Cardiac muscle cell (in vitro differentiated cells and primary cell): ENCODE results near the gene NTSR1. TPM values are rescaled to one million over a fixed set of nuclear protein-coding genes. Genes with fewer than 3 reads are reported as not detected.

Source experiments
- DNase-seq, 2 donors: peaks; one replicate each; pipeline versions ENCODE4 v3.0.0 to v3.0.0-alpha.2; 2010 to 2017; ENCODE audit warnings: low read depth in 1 of 2, low spot score in 1 of 2
- H3K27ac ChIP-seq: fragments of 200-600 bp; sonication (generic); 2 replicates; pipeline ENCODE4 v1.5.1; 2016
- H3K27me3 ChIP-seq: fragments of 200-600 bp; sonication (generic); 2 replicates; pipeline ENCODE4 v1.6.0; 2016; ENCODE audit warnings: control low read depth
- H3K36me3 ChIP-seq: fragments of 200-600 bp; sonication (generic); 2 replicates; pipeline ENCODE4 v1.5.1; 2016; ENCODE audit warnings: control low read depth
- H3K4me1 ChIP-seq: fragments of 200-600 bp; sonication (generic); 2 replicates; pipeline ENCODE4 v1.8.1; 2017; ENCODE audit warnings: low read depth, mild to moderate bottlenecking, mixed run types
- H3K4me3 ChIP-seq: fragments of 200-600 bp; sonication (generic); 2 replicates; pipeline ENCODE4 v1.5.1; 2016; ENCODE audit warnings: mild to moderate bottlenecking
- H3K9me3 ChIP-seq: fragments of 200-600 bp; sonication (generic); 2 replicates; pipeline ENCODE4 v1.5.1; 2017; ENCODE audit warnings: low read depth, mild to moderate bottlenecking, control low read depth
- polyA plus RNA-seq: library from polyadenylated mRNA; unstranded; fragments of >200 nt; fragmentation: Nextera tagmentation; extraction: Ambion mirVana; gene quantifications from 2 replicates; pipeline ENCODE4 v1.2.1, GENCODE V29; 2016
- total RNA-seq: library from RNA; depleted of rRNA; stranded (reverse); fragments of >200 nt; gene quantifications from 2 replicates; pipeline ENCODE4 v1.2.3, GENCODE V29; 2016
- TF ChIP-seq, protein P1 (sequence below): IDR thresholded peaks from 2 replicates; pipeline ENCODE4 v1.5.1; 2012; ENCODE audit warnings: low read depth, mild to moderate bottlenecking, low read length

NTSR1 gene
- total and polyA plus RNA-seq, 2 experiments from 2014 or later: 0.03 TPM; not detected in 1

DNA sequence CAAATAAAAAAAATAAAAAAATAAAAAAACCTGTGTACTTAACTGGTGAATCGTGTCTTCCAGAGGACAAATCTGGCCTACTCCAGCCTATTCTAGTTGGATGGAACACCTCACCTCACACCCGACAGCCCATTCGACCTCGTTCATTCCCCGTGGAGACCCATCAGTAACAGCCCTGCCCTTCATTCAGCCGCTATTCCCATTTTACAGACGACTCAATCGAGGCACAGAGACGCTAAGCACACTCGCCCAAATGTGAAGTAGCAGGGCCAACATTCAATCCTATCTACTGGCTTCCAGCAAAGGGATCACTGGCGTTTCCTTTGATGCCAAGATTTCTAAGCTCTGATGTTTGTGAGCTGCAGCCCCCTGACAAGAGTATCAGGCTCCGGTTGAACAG, 1.8 kb upstream of the NTSR1 start:
- TF ChIP-seq, protein P1, sequence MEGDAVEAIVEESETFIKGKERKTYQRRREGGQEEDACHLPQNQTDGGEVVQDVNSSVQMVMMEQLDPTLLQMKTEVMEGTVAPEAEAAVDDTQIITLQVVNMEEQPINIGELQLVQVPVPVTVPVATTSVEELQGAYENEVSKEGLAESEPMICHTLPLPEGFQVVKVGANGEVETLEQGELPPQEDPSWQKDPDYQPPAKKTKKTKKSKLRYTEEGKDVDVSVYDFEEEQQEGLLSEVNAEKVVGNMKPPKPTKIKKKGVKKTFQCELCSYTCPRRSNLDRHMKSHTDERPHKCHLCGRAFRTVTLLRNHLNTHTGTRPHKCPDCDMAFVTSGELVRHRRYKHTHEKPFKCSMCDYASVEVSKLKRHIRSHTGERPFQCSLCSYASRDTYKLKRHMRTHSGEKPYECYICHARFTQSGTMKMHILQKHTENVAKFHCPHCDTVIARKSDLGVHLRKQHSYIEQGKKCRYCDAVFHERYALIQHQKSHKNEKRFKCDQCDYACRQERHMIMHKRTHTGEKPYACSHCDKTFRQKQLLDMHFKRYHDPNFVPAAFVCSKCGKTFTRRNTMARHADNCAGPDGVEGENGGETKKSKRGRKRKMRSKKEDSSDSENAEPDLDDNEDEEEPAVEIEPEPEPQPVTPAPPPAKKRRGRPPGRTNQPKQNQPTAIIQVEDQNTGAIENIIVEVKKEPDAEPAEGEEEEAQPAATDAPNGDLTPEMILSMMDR: no peak
- Histone ChIP-seq H3K4me3 (no peak overlapping the region), H3K27me3 (peaks cover 65% of the 10 kb centered on the region), H3K4me1 (no peaks in the 10 kb centered on the region), H3K36me3 (no peaks in the 10 kb centered on the region), H3K27ac (no peak overlapping the region), H3K9me3 (no peaks in the 10 kb centered on the region)
- DNase-seq: no peak

DNA sequence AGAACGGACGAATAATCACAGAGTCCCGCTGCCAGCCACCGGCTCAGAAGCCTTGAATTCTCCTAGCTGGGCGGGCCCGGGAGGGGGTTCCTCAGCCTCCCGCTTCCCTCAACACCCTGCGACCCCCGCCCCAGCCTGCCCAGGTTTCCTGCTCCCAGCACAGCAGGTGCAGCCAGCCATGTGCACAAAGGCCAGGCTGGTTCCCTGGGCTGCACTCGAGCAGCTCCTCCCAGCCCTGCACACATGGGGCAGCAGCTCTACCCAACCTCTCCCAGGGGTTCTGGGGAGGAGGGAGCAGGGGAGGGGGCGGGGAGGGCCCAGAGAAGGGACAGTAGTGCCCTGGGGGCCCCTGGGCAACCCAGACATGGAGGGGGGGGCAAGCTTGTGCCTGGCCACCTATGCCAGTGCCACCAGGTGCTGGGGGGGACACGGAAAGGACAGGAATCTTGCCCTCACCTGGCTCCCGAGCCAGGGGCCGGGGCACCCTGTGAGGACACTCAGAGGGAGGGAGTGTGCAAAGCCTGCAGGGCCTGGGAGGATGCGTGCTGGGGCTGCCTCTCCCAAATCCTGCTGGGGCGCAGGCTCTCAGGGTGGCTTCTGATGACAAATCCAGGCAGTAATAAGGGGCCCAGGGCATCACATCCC, 1.2 kb upstream of the NTSR1 start:
- H3K9me3 ChIP-seq: no peaks in the 10 kb centered on the region
- H3K27me3 ChIP-seq: peaks cover 71% of the 10 kb centered on the region
- H3K27ac ChIP-seq: no peak overlapping the region
- no peaks in the 10 kb centered on the region for H3K4me1 ChIP-seq
- H3K4me3 ChIP-seq: no peak overlapping the region
- H3K36me3 ChIP-seq: no peaks in the 10 kb centered on the region
- TF ChIP-seq, protein P1: no peak
- DNase-seq: no peak

DNA sequence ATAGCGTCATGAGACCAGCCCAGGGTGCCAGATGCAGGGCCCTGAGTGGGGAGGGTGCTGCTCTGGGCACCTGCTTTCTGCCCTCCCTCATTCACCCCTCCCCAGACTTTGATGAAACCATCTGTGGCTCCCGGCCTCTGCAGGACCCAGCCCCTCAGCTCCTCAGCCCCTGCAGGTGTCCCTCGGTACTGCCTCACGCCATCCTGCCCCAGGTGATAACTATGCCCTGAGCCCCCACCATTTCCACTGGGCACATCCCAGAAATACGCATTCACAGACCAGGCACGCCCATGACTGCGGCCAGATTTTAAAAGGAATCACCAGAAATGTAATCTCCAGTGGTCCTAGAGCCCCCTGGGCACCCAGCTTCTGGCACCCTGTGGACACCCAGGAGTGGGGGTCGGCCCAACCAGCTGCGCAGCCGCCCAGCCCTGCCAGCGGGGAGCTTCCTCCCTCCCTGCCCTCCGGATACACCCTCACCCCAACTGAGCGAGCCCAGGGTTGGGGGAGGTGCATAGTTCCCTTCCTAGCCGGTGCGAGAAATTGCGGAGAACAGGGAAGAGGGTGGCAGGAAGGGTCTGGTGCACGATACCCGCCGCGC, 615 bp upstream of the NTSR1 start:
- no peak overlapping the region for H3K4me3 ChIP-seq

DNA sequence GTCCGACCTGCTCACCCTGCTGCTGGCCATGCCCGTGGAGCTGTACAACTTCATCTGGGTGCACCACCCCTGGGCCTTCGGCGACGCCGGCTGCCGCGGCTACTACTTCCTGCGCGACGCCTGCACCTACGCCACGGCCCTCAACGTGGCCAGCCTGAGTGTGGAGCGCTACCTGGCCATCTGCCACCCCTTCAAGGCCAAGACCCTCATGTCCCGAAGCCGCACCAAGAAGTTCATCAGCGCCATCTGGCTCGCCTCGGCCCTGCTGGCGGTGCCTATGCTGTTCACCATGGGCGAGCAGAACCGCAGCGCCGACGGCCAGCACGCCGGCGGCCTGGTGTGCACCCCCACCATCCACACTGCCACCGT, 885 bp downstream of the NTSR1 start:
- H3K27ac ChIP-seq: no peak overlapping the region
- H3K4me1 ChIP-seq: no peaks in the 10 kb centered on the region
- peaks cover 86% of the 10 kb centered on the region for H3K27me3 ChIP-seq
- no peak for DNase-seq
- H3K36me3 ChIP-seq: no peaks in the 10 kb centered on the region
- no peak overlapping the region for H3K4me3 ChIP-seq
- H3K9me3 ChIP-seq: no peaks in the 10 kb centered on the region
- TF ChIP-seq, protein P1: no peak

More for the DNA sequence above, 615 bp upstream of the NTSR1 start:
- peaks cover 75% of the 10 kb centered on the region for H3K27me3 ChIP-seq
- TF ChIP-seq, protein P1: peak; percentile 22
- no peak for DNase-seq
- H3K36me3 ChIP-seq: no peaks in the 10 kb centered on the region
- H3K9me3 ChIP-seq: no peaks in the 10 kb centered on the region
- no peak overlapping the region for H3K27ac ChIP-seq
- H3K4me1 ChIP-seq: no peaks in the 10 kb centered on the region

DNA sequence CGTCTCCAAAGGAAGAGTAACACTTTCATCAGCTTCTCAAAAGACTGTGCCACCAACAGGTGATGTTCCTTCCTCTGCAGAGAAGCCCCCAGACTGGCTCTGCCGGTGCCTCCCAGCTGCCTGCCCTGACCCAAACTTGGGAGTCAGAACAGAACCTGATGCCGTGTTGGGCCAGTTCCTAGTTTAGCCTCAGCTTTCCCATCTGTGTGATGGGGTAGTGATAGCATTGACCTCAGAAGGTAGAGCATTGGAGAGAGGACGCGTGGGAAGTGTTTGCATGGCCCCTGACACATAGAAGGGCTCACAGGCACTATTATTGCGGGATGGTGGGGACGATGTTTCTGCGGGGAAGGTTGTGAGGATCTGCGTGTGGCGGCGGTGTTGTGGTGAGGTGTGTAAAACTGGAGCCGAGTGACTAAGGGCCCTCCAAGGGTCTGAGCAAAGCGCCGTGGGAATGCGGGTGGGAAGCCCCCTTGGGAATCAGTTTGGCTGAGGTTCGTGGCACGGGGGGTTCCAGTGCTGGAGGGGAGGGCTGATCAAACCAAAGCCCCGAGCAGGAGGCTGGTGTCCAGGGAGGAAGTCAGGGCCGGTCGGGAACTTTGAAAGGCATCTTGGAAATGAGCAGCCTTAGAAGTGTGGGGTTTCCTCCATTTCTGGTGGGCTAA, 1.7 kb downstream of the NTSR1 start:
- no peak for DNase-seq
- TF ChIP-seq, protein P1: no peak
- Histone ChIP-seq H3K4me1 (no peaks in the 10 kb centered on the region), H3K9me3 (no peaks in the 10 kb centered on the region), H3K27me3 (peaks cover 83% of the 10 kb centered on the region), H3K36me3 (no peaks in the 10 kb centered on the region), H3K27ac (no peak overlapping the region), H3K4me3 (no peak overlapping the region)
